ENCODE measurements around the gene ASPHD2. TPM values are rescaled to one million over a fixed set of nuclear protein-coding genes. Genes with fewer than 3 reads are reported as not detected.

Gene ASPHD2
- total RNA-seq, 1 donor from 2014 or later, result 14.1 TPM

- intact Hi-C loops (cut with micrococcal nuclease), result no loop called here
These were observed 65.4 kb downstream of the ASPHD2 start for GRCh38 chr22:26494506-26494905.

Other genes with a start within 250 kb of the ASPHD2 start
- gene HPS4, start 54.5 kb downstream of the ASPHD2 start, total RNA-seq, result 29.9 and 34.6 TPM in 2 replicates
- 21.8 and 23.4 TPM in 2 replicates for gene SRRD, start 54.6 kb downstream of the ASPHD2 start, total RNA-seq
- gene TFIP11, start 83.2 kb downstream of the ASPHD2 start, total RNA-seq, result 53.8 and 61.2 TPM in 2 replicates
- gene TPST2, start 160.9 kb downstream of the ASPHD2 start, total RNA-seq, result 19.3 and 20.0 TPM in 2 replicates
- not detected in 2 replicates for gene CRYBB1, start 188.8 kb downstream of the ASPHD2 start, total RNA-seq
- gene CRYBA4, start 192.7 kb downstream of the ASPHD2 start, total RNA-seq, result not detected in 2 replicates
- 47.8 and 50.1 TPM in 2 replicates for gene MIAT, start 228.3 kb downstream of the ASPHD2 start, total RNA-seq

Measured in T-helper 2 cell treated with Interferon-gamma antibody and Interleukin-4, amounts not matched to agents 100 ng/mL and 5 ng/mL, for 36 hours (primary cell).